HG03342 (cell line): Measurements from ENCODE around the gene ALG8.

Experiments
- ATAC-seq: cut with Tn5 transposase; IDR thresholded peaks from one replicate; pipeline ENCODE4 v1.9.1; 2021; ENCODE audit warnings: mild to moderate bottlenecking, moderate library complexity; ENCODE audit not compliant: unreplicated experiment

The ALG8 gene

DNA sequence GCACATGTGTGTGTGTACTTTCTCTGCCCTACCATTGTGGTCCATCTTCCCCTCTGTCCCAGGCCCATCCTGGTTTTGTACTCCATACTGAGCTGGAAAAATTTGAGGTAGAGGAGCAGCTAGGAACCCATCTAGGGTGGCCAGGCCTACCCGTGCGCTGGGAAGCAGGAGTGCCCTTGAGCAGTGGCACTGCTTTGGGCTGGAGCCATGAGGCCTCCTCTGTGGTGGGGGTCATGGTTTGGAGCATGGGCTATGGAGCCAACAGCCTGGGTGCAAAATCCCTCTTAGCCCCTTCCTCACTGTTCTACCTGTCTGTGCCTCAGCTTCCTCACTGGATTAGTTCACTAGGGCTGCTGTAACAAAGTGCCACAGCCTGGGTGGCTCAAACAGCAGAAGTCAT, 21.9 kb upstream of the ALG8 start:
- no peak for ATAC-seq

DNA sequence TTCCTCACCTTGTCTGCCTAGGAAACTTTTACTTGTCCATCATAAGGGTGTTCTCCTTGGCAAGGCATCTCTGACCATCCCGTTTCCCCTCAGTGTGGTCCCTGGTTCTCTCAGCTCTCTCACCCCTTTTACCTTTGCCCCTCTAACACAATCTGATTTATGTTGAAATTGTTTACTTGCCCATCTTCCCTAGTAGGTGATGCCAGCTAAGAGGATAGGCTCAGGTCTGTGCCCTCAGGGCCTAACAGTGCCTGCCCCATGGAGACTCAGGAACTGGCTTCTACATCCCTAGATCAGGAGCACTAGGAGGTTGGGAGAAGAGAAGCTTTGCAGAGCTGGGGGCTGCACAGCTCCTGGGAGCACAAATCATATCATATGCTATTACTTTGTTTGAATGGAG, 21.1 kb upstream of the ALG8 start:
- ATAC-seq, result no peak

DNA sequence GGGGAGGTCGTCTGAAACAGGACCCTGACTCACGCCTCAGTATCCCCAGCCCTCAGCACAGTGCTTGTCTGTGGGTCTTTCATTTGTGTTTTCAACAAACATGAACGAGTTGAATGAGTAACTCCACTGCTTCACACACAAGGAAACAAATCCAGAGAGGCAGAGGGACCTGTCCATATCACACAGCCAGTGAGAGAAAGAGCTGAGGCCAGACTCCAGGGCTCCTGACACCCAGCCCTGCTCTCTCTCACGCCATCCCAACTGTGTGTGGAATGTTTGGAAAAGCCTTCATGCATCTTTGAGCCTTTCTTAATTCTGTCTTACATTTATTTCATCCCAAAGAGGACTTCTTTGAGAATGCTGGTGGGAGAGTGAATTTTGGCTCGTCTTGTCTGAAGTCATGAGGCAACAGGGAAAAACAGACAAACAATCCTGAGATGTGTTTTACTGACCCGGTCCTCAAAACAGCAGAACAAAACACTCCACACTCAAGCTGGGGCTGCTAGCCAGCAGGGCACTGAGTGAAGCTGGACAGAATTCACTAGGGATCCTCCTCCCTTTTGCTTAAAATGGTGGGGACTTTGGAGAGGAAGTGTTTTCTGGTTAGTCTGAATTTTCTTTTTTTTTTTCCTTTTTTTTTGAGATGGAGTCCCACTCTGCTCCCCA, 19.7 kb upstream of the ALG8 start:
- no peak for ATAC-seq

DNA sequence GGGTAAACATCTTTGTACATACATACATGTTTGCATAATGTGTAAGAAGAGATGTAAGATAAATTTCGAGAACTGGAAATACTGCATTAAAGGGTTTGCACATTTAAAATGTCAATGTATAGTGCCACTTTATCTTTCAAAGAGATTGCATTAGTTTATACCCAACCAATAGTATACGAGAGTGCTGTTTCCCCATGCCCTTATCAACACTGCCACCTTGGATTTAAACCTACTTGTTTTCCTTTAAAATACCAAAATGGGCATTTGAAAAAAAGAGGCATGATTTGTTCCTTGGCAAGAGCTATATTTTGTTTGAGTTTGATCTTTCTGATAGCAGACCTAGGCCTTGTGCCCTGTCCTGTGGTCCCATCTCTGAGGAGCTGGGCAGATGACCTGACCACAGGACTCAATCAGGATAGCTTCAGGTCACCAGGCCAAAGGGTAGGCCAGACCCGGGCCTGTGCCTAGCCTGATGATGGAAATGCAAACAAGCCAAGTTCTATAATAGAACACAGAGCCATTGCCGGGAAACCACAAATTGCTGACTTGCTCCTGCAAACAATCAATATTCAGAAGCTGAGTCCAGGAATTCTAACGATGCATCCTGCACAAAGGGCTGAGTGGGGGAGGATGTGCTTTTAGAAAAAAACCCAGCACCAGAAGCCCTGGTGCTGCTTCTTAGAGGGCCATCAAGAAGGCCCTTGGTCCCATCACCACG, 16.9 kb upstream of the ALG8 start:
- ATAC-seq, result no peak

DNA sequence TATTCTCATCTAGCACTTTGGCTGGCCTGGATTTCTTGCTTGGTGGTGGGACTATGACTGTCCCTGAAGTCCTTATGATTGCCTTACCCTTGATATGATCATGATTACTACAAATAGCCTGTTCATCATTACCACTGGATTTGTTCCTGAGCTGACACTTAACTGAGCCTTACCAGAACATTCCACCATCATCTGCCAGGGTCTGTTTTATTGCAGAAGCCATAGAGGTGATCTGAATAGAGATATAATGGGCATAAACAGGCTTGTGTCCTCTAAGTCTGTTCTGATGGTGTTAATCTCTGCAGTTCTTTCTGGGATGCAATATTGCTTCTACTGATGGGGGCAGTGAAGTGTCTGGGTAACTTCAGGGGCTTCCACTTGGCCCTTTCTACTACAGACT, 12.4 kb upstream of the ALG8 start:
- no peak for ATAC-seq

DNA sequence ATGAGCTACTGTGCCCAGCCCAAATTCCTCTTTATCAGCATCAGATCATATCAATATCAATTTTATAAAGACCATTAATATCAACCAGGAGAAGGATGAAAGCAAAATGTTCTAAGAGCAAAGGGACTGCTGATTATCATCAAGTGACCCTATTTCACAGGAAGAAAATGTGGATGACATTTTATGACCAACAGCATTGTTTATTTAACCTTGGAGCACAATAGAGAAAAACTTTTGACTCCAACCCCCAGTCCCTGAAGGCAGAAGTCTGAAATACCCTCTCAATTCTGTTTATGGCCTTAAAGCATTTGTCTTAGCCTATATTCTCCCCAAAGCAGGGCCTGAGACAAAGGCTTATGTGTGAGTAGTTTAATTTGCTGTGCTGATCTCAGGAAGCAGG, 11.3 kb upstream of the ALG8 start:
- ATAC-seq, result no peak

DNA sequence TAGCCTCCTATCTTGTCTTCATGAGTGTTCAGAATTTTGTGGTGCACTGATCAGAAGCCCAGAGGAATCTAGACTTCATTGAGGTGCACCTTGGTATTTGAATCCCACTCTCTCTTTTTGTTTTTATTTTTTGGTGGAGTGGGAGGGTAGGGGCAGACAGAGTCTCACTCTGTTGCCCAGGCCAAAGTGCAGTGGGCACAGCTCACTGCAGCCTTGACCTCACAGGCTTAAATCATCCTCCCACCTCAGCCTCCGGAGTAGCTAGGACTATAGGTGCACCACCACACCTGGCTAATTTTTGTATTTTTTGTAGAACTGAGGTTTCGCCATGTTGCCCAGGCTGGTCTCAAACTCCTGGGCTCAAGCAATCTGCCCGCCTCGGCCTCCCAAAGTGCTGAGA, 10.9 kb upstream of the ALG8 start:
- no peak for ATAC-seq

DNA sequence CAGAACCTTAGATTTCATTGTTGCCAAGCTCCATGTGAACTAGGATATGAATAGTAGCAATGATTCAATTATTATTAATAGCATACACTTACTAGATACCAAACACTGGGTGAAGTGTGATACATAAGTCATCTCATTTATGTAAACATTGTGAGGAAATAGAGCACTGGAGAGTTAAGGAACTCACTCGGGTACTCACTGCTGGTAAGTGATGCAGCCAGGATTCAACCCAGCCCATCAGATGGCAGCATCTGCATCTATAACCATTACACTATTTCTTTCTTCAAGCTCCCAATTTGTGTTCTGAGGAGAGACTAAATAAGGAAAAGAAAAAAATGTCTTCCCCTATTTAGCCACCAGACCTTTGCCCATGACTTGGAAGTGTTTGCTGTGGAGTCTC, 10.2 kb upstream of the ALG8 start:
- ATAC-seq, result no peak

DNA sequence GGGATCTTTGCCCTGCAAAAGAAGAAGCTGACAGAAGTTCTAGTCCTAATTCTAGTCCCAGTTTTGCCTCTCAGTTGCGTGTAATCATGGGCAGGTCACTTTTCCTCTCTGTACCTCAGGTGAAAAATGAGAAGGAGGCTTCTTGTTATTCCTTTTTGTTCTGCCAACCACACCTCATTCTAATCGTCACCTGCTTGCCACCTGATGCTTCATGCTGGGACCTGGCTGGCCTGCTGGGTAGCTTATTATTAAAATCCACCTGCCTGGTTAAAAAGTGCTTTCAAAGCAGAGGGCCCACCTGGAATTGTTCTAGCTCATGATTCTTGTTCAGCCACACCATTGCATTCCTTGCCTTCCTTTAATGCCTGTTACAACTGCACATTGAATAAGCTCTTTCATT, 8.4 kb upstream of the ALG8 start:
- ATAC-seq, result no peak

DNA sequence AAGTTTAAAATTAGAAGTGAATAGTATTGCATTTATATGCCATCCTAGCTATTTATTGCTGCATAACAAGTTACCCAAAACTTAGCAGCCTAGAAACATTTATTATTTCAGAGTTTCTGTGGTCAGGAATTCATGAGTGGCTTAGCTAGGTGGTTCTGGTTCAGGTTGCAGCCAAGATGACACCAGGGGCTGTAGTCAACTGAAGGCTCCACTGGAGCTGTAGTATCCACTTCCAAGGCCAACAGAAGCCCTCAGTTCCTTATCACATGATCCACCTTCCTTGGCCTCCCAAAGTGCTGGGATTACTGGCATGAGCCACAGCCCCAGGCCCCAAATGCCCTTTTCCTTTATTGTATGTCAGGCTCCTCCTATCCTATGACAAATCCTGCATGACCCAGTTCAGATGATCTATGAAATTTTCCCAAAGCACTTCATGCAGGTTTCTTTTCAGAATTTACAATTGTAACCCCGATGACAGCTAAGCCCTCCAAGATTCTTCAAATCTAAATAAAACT, 6.1 kb upstream of the ALG8 start:
- ATAC-seq, result no peak

DNA sequence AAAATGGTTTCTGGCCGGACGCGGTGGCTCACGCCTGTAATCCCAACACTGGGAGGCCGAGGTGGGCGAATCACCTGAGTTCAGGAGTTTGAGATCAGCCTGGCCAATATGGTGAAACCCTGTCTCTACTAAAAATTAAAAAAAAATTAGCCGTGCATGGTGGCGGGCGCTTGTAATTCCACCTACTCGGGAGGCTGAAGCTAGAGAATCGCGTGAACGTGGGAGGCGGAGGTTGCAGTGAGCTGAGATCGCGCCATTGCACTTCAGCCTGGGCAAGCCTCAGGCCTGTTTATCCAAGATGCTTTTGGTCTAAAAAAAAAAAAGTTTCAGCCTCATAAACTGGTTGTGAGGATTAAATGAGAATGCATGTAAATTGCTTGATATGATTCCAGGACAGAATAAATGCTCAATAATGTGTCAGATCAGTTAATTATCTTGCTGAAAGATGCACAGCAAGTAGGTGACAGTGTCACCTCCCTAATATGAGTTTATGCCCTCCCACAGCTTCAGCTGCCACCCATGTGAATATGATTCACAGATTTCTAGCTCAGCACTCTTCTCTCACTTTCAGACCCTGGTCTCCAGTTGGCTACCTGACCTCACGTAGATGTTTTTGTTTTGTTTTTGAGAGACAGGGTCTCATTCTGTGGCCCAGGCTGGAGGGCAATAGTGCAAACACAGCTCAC, 1.1 kb upstream of the ALG8 start:
- no peak for ATAC-seq

DNA sequence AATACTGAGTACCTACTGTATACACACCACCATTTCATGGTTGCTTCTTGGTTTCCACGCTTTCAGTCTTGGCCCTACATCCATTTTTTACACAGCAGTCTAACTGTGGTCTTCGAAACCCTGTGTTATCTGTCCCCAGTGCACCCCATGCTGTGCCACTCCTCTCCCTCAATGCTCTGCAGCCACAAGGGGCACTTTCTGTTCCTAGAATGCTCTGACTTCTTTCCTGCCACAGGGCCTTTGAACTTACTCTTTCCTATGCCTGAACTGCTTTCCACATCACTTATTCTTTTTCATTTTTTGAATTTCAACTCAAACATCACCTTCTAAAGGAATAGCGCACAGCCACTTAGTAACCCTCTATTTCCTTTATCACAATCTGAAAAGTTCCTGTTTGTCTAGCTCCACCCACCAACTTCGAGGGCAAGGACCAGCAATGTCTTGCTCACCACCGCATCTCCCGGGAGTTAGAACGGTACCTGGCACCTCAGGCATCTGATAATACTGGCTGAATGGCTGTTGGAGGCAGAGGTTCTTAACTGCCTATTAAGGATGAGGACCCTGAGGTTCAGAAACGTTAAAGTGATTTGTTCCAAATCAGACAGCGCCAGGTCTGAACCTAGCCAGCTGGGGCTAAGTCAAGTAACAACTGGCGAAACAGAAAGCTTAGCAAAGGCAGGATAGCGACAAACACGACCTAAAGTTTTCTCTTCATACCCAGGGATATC, 568 bp downstream of the ALG8 start:
- peak; percentile 19 for ATAC-seq

DNA sequence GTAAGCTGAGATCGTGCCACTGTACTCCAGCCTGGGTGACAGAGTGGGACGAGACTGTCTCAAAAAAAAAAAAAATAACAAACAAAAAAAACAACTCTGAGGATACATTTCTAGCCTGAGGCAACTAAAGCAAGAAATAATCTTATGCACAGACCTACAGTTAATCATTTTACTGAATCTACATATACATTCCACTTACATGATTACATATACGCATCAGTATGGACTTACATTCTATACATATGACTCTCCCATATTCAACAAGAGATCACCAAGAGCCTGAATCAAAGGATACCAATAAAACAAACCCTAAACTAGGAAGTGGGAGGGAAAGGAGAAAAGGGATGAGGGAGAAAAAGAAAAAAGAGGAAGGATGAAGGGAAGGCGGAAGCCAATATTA, 1.1 kb downstream of the ALG8 start:
- ATAC-seq, result no peak

DNA sequence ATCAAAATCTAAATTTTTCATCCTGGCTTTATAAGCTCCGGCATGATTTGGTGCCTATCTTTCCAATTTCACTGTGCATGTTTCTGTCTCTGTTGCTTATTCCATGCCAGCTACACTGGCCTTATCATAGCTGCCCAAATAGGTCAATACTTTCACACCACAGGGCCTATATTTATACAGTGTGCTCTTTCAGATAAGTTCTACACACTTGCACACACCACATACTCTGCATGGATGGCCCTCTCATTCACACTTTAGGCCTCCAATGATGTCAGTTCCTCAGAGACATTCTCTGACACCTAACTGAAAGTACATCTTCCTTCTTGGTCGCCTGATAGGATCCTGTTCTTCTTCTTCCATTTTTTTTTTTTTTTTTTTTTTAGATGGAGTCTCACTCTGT, 7.0 kb downstream of the ALG8 start:
- ATAC-seq, result no peak

DNA sequence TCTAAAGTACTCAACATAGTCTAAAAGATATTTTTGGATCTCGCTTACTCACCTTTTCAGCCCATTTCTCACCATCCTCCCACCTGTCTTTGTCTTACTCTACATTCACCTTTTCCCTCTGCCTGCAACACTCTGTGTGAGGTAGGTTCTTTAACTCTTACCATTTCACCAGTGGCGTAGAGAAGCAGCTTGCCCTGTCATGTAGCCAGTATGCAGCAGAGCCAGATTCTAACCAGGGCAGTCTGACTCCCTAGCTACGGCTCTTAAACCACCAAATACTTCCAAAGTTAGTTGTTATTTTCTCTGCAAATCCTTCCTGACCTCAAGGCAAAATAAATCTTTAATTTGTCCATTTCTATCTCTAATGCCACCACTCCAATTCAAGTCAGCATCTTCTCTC, 7.5 kb downstream of the ALG8 start:
- ATAC-seq, result no peak

DNA sequence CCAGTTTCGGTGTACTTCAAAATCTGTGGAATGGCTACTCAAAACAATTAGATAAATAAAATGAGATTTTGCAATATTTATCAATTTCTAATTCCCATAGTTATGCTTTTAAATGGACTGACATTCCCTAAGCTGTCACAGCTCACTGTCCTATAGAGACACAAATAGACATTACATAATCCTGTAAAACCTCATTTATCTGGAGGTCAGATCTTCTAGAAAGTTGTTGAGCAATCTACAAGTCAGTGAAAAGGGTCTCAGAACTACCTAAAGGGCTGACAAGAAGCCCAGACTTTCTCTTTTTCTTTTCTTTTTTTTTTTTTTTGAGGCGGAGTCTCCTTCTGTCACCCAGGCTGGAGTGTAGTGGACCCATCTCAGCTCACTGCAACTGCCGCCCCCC, 12.0 kb downstream of the ALG8 start:
- ATAC-seq, result no peak

DNA sequence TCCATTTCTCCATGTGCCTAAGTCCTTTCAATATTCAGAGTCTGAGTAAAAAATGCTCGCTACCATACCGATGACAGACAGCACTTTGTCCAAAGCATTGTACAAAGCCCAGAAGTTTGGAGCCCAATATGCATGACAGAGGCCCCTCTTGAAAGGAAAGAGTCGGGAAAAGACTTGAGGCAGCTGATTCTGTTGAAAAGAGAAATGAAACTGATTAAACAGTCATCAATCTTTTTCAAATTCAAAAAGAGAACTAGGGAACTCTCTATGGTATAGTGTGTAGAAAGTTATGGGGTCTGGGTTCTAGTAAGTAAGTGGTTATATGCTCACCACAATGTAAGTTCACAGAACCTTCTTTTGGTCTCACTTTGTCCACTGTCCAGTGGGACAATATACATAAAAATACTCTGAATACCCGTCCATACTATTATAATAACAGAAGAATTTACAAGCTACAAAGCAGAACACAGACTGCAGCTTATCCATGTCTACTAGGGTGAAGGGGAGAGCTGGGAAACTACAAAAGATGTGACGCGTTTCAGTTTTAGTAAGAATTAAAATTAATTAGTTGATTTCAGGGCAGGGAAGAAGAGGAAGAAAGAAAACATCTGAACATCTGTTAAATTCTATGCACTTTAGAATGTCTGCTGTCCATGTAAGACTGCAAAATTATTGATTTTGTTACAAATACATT, 26.7 kb downstream of the ALG8 start:
- peak; percentile 69 for ATAC-seq

DNA sequence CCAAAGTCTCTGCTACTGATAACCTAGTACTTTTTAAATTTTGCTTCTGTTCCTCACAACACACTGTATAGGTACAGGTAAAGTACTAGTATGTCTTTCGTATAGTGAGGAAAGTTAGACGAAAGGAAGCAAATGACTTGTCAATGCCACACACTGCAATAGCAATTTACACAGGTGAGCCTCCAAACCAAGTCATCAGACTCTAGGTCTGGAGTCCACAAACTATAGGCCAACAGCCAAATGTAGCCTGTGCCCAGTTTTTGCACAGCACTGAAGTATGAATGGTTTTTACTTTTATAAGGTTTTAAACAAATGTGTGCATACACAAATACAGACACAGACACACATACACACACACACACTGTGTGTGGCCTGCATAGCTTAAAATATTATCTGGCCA, 28.1 kb downstream of the ALG8 start:
- ATAC-seq, result no peak

DNA sequence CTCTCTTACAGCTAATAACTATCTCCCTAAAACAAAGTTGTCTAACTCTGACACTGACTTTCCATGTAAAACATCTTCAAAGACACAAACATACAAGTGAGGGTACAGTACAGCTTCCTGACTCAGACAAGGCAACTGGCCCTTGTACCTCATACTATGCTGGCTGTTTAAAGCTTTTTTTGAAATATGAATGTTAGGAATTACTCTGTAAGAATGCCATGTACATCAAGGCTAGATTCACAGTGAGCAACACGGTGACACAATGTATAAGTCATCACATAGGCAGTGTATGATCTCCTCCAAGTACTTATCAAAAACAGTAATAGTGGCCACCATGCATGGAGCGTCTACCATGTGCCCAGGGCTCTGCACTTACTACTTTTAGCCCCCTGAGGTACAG, 28.6 kb downstream of the ALG8 start:
- no peak for ATAC-seq

DNA sequence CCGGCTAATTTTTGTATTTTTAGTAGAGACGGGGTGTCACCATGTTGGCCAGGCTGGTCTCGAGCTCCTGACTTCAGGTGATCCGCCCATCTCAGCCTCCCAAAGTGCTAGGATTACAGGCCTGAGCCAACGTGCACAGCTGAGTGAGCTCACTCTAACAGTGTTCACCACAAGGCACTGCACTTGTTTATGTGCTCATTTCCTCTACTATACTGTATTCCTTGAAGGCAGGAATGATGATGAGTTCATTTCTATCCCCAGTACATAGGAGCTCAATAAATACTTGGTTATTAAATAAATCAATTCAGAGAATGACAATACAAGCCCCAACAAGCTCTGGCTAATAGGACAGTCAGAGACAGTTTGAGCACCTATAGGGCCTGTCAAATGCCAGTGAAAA, 29.1 kb downstream of the ALG8 start:
- no peak for ATAC-seq
